HCT116 (cell line): Measurements from ENCODE around the gene VASN. TPM values are rescaled to one million over a fixed set of nuclear protein-coding genes. Genes with fewer than 3 reads are reported as not detected.

Source experiments
- ATAC-seq: fragments of 200-7000 bp; cut with Tn5 transposase; 2 replicates; pipeline ENCODE4 v1.9.1; 2020; ENCODE audit warnings: mild to moderate bottlenecking, moderate library complexity
- BruUV-seq: library from RNA; stranded (reverse); fragments of 400-500 nt; replicated peaks from 2 replicates; lab custom pipeline; 2021; lab: Mats Ljungman, UMichigan
- CTCF ChIA-PET: fragments of 300-600 bp; sonication (Branson Sonifier 250); formaldehyde crosslinking; loops from one replicate; lab custom pipeline; 2021; ENCODE audit warnings: antibody characterized with exemption; lab: Charles Lee
- POLR2A ChIA-PET: fragments of 300-600, 350-600 bp; sonication (Branson Sonifier 250); formaldehyde crosslinking; loops from one replicate; lab custom pipeline; 2021; ENCODE audit warnings: antibody characterized with exemption; lab: Charles Lee
- RAD21 ChIA-PET, 2 experiments: fragments of 300-600 bp; sonication (Branson Sonifier 250); formaldehyde crosslinking; loops; one replicate each; lab custom pipeline; 2023; ENCODE audit warnings: low total read pairs in 2 of 2; ENCODE audit not compliant: uncharacterized antibody in 2 of 2, unreplicated experiment in 2 of 2, low non-redundant PET in 1 of 2; lab: Charles Lee
- DNase-seq: peaks from one replicate; pipeline ENCODE4 v3.0.0-alpha.2; 2010; ENCODE audit warnings: low read depth, low spot score
- H2AFZ ChIP-seq: fragments of 200-600 bp; shearing (Covaris generic), sonication (generic); 2 replicates; pipeline ENCODE4 v1.6.1; 2017; ENCODE audit warnings: low read depth, mixed run types, mixed read lengths, antibody characterized with exemption, low read length; ENCODE audit not compliant: poor library complexity, severe bottlenecking
- H3K27ac ChIP-seq: 2 replicates; pipeline ENCODE4 v1.5.1; 2012; ENCODE audit warnings: low read depth, low read length
- H3K27me3 ChIP-seq: fragments of 200-600 bp; sonication (generic); 2 replicates; pipeline ENCODE4 v1.6.1; 2016; ENCODE audit warnings: mixed run types, low read length, mixed read lengths; ENCODE audit not compliant: insufficient read depth
- H3K36me3 ChIP-seq, 2 experiments: fragments of 200-500 bp in 1 of 2; fragments of 200-600 bp in 1 of 2; sonication (Bioruptor generic) in 1 of 2; sonication (generic) in 1 of 2; 2 replicates each; pipeline versions ENCODE4 v1.5.1 to v1.6.1; 2014 to 2016; ENCODE audit warnings: low read length in 2 of 2, inconsistent platforms in 1 of 2, mixed read lengths in 1 of 2, mixed run types in 1 of 2; ENCODE audit not compliant: insufficient read depth in 2 of 2, control insufficient read depth in 1 of 2
- H3K4me1 ChIP-seq, 2 experiments: fragments of 200-600 bp in 1 of 2; sonication (generic) in 1 of 2; 2 replicates each; pipeline versions ENCODE4 v1.5.1 to v1.6.1; 2012 to 2017; ENCODE audit warnings: low read length in 2 of 2, inconsistent platforms in 1 of 2, mild to moderate bottlenecking in 1 of 2, mixed read lengths in 1 of 2, mixed run types in 1 of 2, moderate library complexity in 1 of 2; ENCODE audit not compliant: insufficient read depth in 2 of 2, control insufficient read depth in 1 of 2
- H3K4me2 ChIP-seq: fragments of 200-600 bp; sonication (generic); 2 replicates; pipeline ENCODE4 v1.6.1; 2017; ENCODE audit warnings: mixed run types, low read length, mixed read lengths
- H3K4me3 ChIP-seq, 2 experiments: fragments of 200-600 bp in 1 of 2; sonication (generic) in 1 of 2; replicated peaks in 1 of 2; 2 replicates each; pipeline ENCODE4 v1.5.1; 2011 to 2016; ENCODE audit warnings: low read length in 2 of 2, control low read depth in 1 of 2, low read depth in 1 of 2, mild to moderate bottlenecking in 1 of 2, mixed read lengths in 1 of 2, mixed run types in 1 of 2
- H3K79me2 ChIP-seq: fragments of 200-600 bp; sonication (generic); 2 replicates; pipeline ENCODE4 v1.6.1; 2017; ENCODE audit warnings: mild to moderate bottlenecking, mixed run types, low read length, moderate library complexity, mixed read lengths; ENCODE audit not compliant: insufficient read depth
- H3K9ac ChIP-seq: fragments of 200-600 bp; sonication (generic); 2 replicates; pipeline ENCODE4 v1.6.1; 2016; ENCODE audit warnings: low read length, mixed read lengths
- H3K9me2 ChIP-seq: fragments of 200-600 bp; sonication (generic), shearing (Covaris generic); 2 replicates; pipeline ENCODE4 v1.6.1; 2017; ENCODE audit warnings: mixed run types, mild to moderate bottlenecking, moderate library complexity; ENCODE audit not compliant: insufficient read depth
- H3K9me3 ChIP-seq, 2 experiments: fragments of 200-500 bp in 1 of 2; fragments of 200-600 bp in 1 of 2; sonication (Bioruptor generic) in 1 of 2; sonication (generic) in 1 of 2; 2 replicates each; pipeline ENCODE4 v1.6.1; 2014 to 2017; ENCODE audit warnings: low read length in 2 of 2, mixed read lengths in 2 of 2, inconsistent platforms in 1 of 2, low read depth in 1 of 2, mild to moderate bottlenecking in 1 of 2, mixed run types in 1 of 2, moderate library complexity in 1 of 2; ENCODE audit not compliant: control insufficient read depth in 1 of 2, insufficient read depth in 1 of 2
- H4K20me1 ChIP-seq: fragments of 200-600 bp; sonication (generic), shearing (Covaris generic); 2 replicates; pipeline ENCODE4 v1.6.1; 2017; ENCODE audit warnings: mixed run types, mild to moderate bottlenecking, moderate library complexity; ENCODE audit not compliant: insufficient read depth
- CEBPB ChIP-seq: IDR thresholded peaks from 2 replicates; pipeline ENCODE4 v1.6.1; 2012; ENCODE audit warnings: low read depth
- CTCF ChIP-seq, 3 experiments: fragments of 200-600 bp in 1 of 3; sonication (generic) in 1 of 3; IDR thresholded peaks in 2 of 3; conservative IDR thresholded peaks in 1 of 3; 2 replicates each; pipeline ENCODE4 v1.5.1; 2012 to 2017; ENCODE audit warnings: low read depth in 2 of 3, low read length in 2 of 3, antibody characterized with exemption in 1 of 3, borderline replicate concordance in 1 of 3, control low read depth in 1 of 3, mild to moderate bottlenecking in 1 of 3, mixed read lengths in 1 of 3, mixed run types in 1 of 3, moderate library complexity in 1 of 3; ENCODE audit not compliant: insufficient read depth in 1 of 3
- POLR2A ChIP-seq: IDR thresholded peaks from 2 replicates; pipeline ENCODE4 v1.7.0; 2011; ENCODE audit warnings: borderline replicate concordance; ENCODE audit not compliant: insufficient read depth, insufficient read length; ENCODE audit errors: extremely low read depth
- intact Hi-C: fragments of 100-400 bp; cut with micrococcal nuclease; formaldehyde crosslinking; loops from 2 replicates; pipeline ENCODE4 v1.10.0; 2022
- total RNA-seq: library from RNA; stranded (reverse); gene quantifications from one replicate; pipeline ENCODE4 v1.2.1, GENCODE V29; 2021; ENCODE audit not compliant: unreplicated experiment

Gene VASN
- total RNA-seq, 1 experiment from 2014 or later, result 6.3 TPM

GRCh38 chr16:4409081-4409932, 37.7 kb downstream of the VASN start:
- ATAC-seq, result peak; percentile 55; the same call in 1 of the 2 replicates

More at GRCh38 chr16:4409081-4409932, 37.7 kb downstream of the VASN start:
- Histone ChIP-seq H3K9ac (no peak overlapping the region), H2AFZ (no peak overlapping the region), H3K79me2 (peaks cover 3% of the 10 kb centered on the region; the same call in 1 of the 2 replicates), H3K9me2 (no peaks in the 10 kb centered on the region), H3K4me3 (no peak overlapping the region), H3K36me3 (no peaks in the 10 kb centered on the region; a peak in 1 of 4 replicates), H3K27me3 (no peaks in the 10 kb centered on the region), H3K4me2 (no peak overlapping the region), H3K4me1 (no peaks in the 10 kb centered on the region), H3K9me3 (no peaks in the 10 kb centered on the region), H3K27ac (no peak overlapping the region), H4K20me1 (no peaks in the 10 kb centered on the region)
- BruUV-seq, result no TSS peak
- ChIA-PET CTCF (no interaction called here), RAD21 (no interaction called here), POLR2A (no interaction called here)
- TF ChIP-seq CEBPB (no peak), POLR2A (no peak), CTCF (IDR thresholded peaks at IDR 0.05 in 2 of 3, conservative IDR thresholded peaks at IDR 0.05 in 1 of 3; ENCODE audit: borderline replicate concordance in 1 of 3, insufficient read depth in 1 of 3, low read depth in 2 of 3, low read length in 2 of 3) (0 out of 6 replicates have a peak, but pooled peaks of 1 of the 3 experiments have one; percentile 28)
- intact Hi-C loops, result loop anchor here (10.0 kb wide), 1 partner anchor 545 kb away; the partner anchor contains the start of gene SEC14L5
- DNase-seq, result no peak
